Loucy (cell line): ENCODE measurements around the gene EFNA3.

Experiments used
- CTCF ChIP-seq: fragments of 200-600 bp; sonication (generic); conservative IDR thresholded peaks from 2 replicates; pipeline ENCODE4 v1.5.1; 2014; ENCODE audit warnings: mild to moderate bottlenecking, antibody characterized with exemption, low read length
- EZH2phosphoT487 ChIP-seq: fragments of 200-600 bp; IDR thresholded peaks from 2 replicates; pipeline ENCODE4 v1.6.1; 2018; ENCODE audit warnings: antibody characterized with exemption, mild to moderate bottlenecking, moderate library complexity, borderline replicate concordance

DNA sequence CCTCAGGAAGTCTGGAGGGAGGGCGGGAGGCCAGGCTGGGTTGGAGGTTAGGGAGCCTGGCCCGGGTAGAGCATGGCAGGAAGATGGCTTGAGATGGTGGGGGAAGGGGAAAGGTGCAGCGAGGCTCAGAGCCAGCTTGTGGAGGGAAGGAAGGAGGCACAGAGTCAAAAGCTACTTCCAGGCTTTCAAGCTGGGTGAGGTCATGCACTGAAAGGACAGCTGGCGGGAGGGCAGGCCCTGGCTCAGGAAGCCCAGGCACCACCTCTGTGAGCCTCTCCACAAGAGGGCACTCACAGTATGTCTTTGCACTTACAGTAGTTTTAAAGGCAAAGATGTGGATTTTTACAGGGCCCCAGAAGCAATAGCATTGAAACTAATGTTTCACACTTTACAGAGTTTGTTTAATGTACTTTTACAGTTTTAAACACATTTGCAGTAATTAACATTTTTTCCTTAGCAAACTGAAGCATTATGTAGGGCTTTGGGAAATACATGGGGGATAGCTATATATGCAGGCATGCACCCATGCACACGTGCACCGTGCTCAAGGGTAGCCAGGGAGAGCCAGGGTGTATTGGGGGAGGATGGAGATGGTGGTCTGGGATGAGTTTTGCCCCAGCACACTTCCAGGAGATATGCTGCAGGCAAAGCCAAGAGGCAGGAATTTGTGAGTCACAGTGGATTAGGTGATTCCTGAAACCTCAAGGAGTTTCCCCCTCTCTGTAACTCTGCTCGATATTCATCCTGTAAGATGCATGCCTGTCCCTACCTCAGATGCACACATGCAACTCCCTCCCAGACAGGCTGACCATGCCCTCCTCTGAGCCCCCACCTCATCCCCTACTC lies 33.6 kb upstream of the EFNA3 start:
- TF ChIP-seq CTCF = peak; percentile 76
- no peak for TF ChIP-seq EZH2phosphoT487
